ENCODE measurements around the gene PIH1D2. TPM values are rescaled to one million over a fixed set of nuclear protein-coding genes. Genes with fewer than 3 reads are reported as not detected.
"Not testable (repeated sequence)": the region's sequence is repeated elsewhere in the genome, so short reads cannot be mapped to it uniquely, and the experiment has no call there.

The PIH1D2 gene
- 0.90 TPM for polyA plus RNA-seq (2012; ENCODE audit: insufficient read depth, insufficient read length)

GRCh38 chr11:112073941-112074811 is at the start of gene PIH1D2, which contains the start of gene NKAPD1:
TSS of gene PIH1D2 (minus strand) at chr11:112074017. CDS start at chr11:112073174, 843 bp downstream.
TSS of gene NKAPD1 (plus strand) at chr11:112074299. CDS start at chr11:112075575, 1,276 bp downstream.
- peak within 1 kb of the TSS; percentile 89 for H3K4me3 ChIP-seq (ENCODE audit: low read length)
- DNase-seq (ENCODE audit: low read depth, low spot score), result peak; percentile 91

- H3K4me3 ChIP-seq (ENCODE audit: low read length), result no peak overlapping the region
- DNase-seq (ENCODE audit: low read depth, low spot score), result no peak
Observed at GRCh38 chr11:112123129-112123528, 49.3 kb upstream of the PIH1D2 start.

GRCh38 chr11:112121981-112122615 is 48.3 kb upstream of the PIH1D2 start:
- DNase-seq (ENCODE audit: low read depth, low spot score), result no peak
- H3K4me3 ChIP-seq (ENCODE audit: low read length), result no peak overlapping the region

- no peak for DNase-seq (ENCODE audit: low read depth, low spot score)
- H3K4me3 ChIP-seq (ENCODE audit: low read length), result no peak overlapping the region
Observed at GRCh38 chr11:112118176-112118575, 44.4 kb upstream of the PIH1D2 start.

- DNase-seq (ENCODE audit: low read depth, low spot score), result peak; percentile 66
- no peak overlapping the region for H3K4me3 ChIP-seq (ENCODE audit: low read length)
Observed at GRCh38 chr11:112115386-112115785, 41.6 kb upstream of the PIH1D2 start.

- no peak overlapping the region for H3K4me3 ChIP-seq (ENCODE audit: low read length)
- DNase-seq (ENCODE audit: low read depth, low spot score), result no peak
Observed at GRCh38 chr11:112114460-112114859, 40.6 kb upstream of the PIH1D2 start.

- DNase-seq (ENCODE audit: low read depth, low spot score), result peak; percentile 60
Observed at GRCh38 chr11:112113539-112114457, 40.0 kb upstream of the PIH1D2 start.

GRCh38 chr11:112106070-112106469 is 32.3 kb upstream of the PIH1D2 start:
- no peak for DNase-seq (ENCODE audit: low read depth, low spot score)
- H3K4me3 ChIP-seq (ENCODE audit: low read length), result no peak overlapping the region

More at GRCh38 chr11:112113539-112114457, 40.0 kb upstream of the PIH1D2 start:
- H3K4me3 ChIP-seq (ENCODE audit: low read length), result no peak overlapping the region

GRCh38 chr11:112103446-112103845 is 29.6 kb upstream of the PIH1D2 start:
- DNase-seq (ENCODE audit: low read depth, low spot score), result no peak
- H3K4me3 ChIP-seq (ENCODE audit: low read length), result no peak overlapping the region

- H3K4me3 ChIP-seq (ENCODE audit: low read length), result no peak overlapping the region
- no peak for DNase-seq (ENCODE audit: low read depth, low spot score)
Observed at GRCh38 chr11:112100462-112100861, 26.6 kb upstream of the PIH1D2 start.

GRCh38 chr11:112097734-112098528 is 24.1 kb upstream of the PIH1D2 start:
- no peak for DNase-seq (ENCODE audit: low read depth, low spot score)
- H3K4me3 ChIP-seq (ENCODE audit: low read length), result no peak overlapping the region

- no peak overlapping the region for H3K4me3 ChIP-seq (ENCODE audit: low read length)
Observed at GRCh38 chr11:112096194-112096593, 22.4 kb upstream of the PIH1D2 start.

GRCh38 chr11:112095302-112095701 is 21.5 kb upstream of the PIH1D2 start:
- not testable (repeated sequence) for DNase-seq (ENCODE audit: low read depth, low spot score); H3K4me3 ChIP-seq (ENCODE audit: low read length)

More at GRCh38 chr11:112096194-112096593, 22.4 kb upstream of the PIH1D2 start:
- no peak for DNase-seq (ENCODE audit: low read depth, low spot score)

- DNase-seq (ENCODE audit: low read depth, low spot score), result no peak
- H3K4me3 ChIP-seq (ENCODE audit: low read length), result peak overlapping the region; percentile 71
Observed at GRCh38 chr11:112087212-112087611, 13.4 kb upstream of the PIH1D2 start.

GRCh38 chr11:112086422-112087191 is 12.8 kb upstream of the PIH1D2 start, which contains the start of the genes SDHD and TIMM8B:
TSS of gene SDHD (plus strand) at chr11:112086873. CDS start at chr11:112086908, 35 bp downstream.
TSS of gene TIMM8B (minus strand) at chr11:112086756. CDS start at chr11:112086723, 33 bp downstream.
- peak within 1 kb of the TSS; percentile 71 for H3K4me3 ChIP-seq (ENCODE audit: low read length)
- DNase-seq (ENCODE audit: low read depth, low spot score), result peak; percentile 96

- H3K4me3 ChIP-seq (ENCODE audit: low read length), result peak overlapping the region; percentile 71
- peak; percentile 23 for DNase-seq (ENCODE audit: low read depth, low spot score)
Observed at GRCh38 chr11:112085822-112086421, 12.1 kb upstream of the PIH1D2 start.

- H3K4me3 ChIP-seq (ENCODE audit: low read length), result no peak overlapping the region
- DNase-seq (ENCODE audit: low read depth, low spot score), result no peak
Observed at GRCh38 chr11:112082729-112083128, 8.9 kb upstream of the PIH1D2 start.

All from Jurkat, Clone E6-1 (cell line).